Loucy (cell line): ENCODE measurements around the gene BOD1L1.

Experiments
- EZH2phosphoT487 ChIP-seq: fragments of 200-600 bp; IDR thresholded peaks from 2 replicates; pipeline ENCODE4 v1.6.1; 2018; ENCODE audit warnings: antibody characterized with exemption, mild to moderate bottlenecking, moderate library complexity, borderline replicate concordance
- TF ChIP-seq, protein P1 (sequence below): fragments of 200-600 bp; sonication (generic); conservative IDR thresholded peaks from 2 replicates; pipeline ENCODE4 v1.5.1; 2014; ENCODE audit warnings: mild to moderate bottlenecking, antibody characterized with exemption, low read length

GRCh38 chr4:13617801-13618200 is 9.7 kb downstream of the BOD1L1 start:
- TF ChIP-seq, protein P1, sequence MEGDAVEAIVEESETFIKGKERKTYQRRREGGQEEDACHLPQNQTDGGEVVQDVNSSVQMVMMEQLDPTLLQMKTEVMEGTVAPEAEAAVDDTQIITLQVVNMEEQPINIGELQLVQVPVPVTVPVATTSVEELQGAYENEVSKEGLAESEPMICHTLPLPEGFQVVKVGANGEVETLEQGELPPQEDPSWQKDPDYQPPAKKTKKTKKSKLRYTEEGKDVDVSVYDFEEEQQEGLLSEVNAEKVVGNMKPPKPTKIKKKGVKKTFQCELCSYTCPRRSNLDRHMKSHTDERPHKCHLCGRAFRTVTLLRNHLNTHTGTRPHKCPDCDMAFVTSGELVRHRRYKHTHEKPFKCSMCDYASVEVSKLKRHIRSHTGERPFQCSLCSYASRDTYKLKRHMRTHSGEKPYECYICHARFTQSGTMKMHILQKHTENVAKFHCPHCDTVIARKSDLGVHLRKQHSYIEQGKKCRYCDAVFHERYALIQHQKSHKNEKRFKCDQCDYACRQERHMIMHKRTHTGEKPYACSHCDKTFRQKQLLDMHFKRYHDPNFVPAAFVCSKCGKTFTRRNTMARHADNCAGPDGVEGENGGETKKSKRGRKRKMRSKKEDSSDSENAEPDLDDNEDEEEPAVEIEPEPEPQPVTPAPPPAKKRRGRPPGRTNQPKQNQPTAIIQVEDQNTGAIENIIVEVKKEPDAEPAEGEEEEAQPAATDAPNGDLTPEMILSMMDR = no peak
- TF ChIP-seq EZH2phosphoT487 = no peak
